H9 (cell line): ENCODE measurements around the gene DCTPP1. TPM values are rescaled to one million over a fixed set of nuclear protein-coding genes. Genes with fewer than 3 reads are reported as not detected.

Experiments used
- DNase-seq: peaks from one replicate; pipeline ENCODE4 v3.0.0-alpha.2; 2017
- H2AFZ ChIP-seq: one replicate; pipeline ENCODE4 v1.6.1; 2013; ENCODE audit warnings: mild to moderate bottlenecking, low read length, control low read depth, moderate library complexity
- H2AK5ac ChIP-seq: 2 replicates; pipeline ENCODE4 v1.6.1; 2013; ENCODE audit warnings: low read length, control low read depth, mixed read lengths; ENCODE audit not compliant: insufficient read length
- H2BK120ac ChIP-seq: one replicate; pipeline ENCODE4 v1.6.1; 2013; ENCODE audit warnings: low read depth, mild to moderate bottlenecking, low read length, control low read depth, inconsistent platforms; ENCODE audit not compliant: poor library complexity, severe bottlenecking
- H2BK12ac ChIP-seq: 2 replicates; pipeline ENCODE4 v1.6.1; 2013; ENCODE audit warnings: low read length, control low read depth, mixed read lengths, low read depth; ENCODE audit not compliant: insufficient read length
- H2BK15ac ChIP-seq: 2 replicates; pipeline ENCODE4 v1.6.1; 2013; ENCODE audit warnings: low read depth, low read length, control low read depth
- H2BK20ac ChIP-seq: one replicate; pipeline ENCODE4 v1.6.1; 2013; ENCODE audit warnings: low read depth, mild to moderate bottlenecking, low read length, control low read depth, inconsistent platforms; ENCODE audit not compliant: poor library complexity, severe bottlenecking
- H2BK5ac ChIP-seq: 2 replicates; pipeline ENCODE4 v1.6.1; 2013; ENCODE audit warnings: low read length, control low read depth, mixed read lengths; ENCODE audit not compliant: insufficient read length
- H3K14ac ChIP-seq: 2 replicates; pipeline ENCODE4 v1.6.1; 2013; ENCODE audit warnings: low read length, control low read depth; ENCODE audit not compliant: insufficient read depth
- H3K18ac ChIP-seq: 2 replicates; pipeline ENCODE4 v1.6.1; 2013; ENCODE audit warnings: low read depth, mild to moderate bottlenecking, mixed read lengths, low read length, control low read depth; ENCODE audit not compliant: insufficient read length
- H3K23ac ChIP-seq: 2 replicates; pipeline ENCODE4 v1.6.1; 2013; ENCODE audit warnings: low read length, control low read depth, mixed read lengths, low read depth; ENCODE audit not compliant: insufficient read length
- H3K23me2 ChIP-seq: 2 replicates; pipeline ENCODE4 v1.6.1; 2013; ENCODE audit warnings: low read depth, mild to moderate bottlenecking, mixed read lengths, low read length, control low read depth; ENCODE audit not compliant: insufficient read length, poor library complexity, severe bottlenecking
- H3K27ac ChIP-seq: 2 replicates; pipeline ENCODE4 v1.5.1; 2013; ENCODE audit warnings: low read length, control low read depth, mixed read lengths, low read depth; ENCODE audit not compliant: insufficient read length
- H3K27me3 ChIP-seq: 2 replicates; pipeline ENCODE4 v1.6.1; 2013; ENCODE audit warnings: low read length, control low read depth, inconsistent platforms; ENCODE audit not compliant: insufficient read depth
- H3K4ac ChIP-seq: 2 replicates; pipeline ENCODE4 v1.6.1; 2013; ENCODE audit warnings: low read depth, mild to moderate bottlenecking, control low read depth, inconsistent platforms, low read length, moderate library complexity
- H3K4me1 ChIP-seq: 2 replicates; pipeline ENCODE4 v1.6.1; 2013; ENCODE audit warnings: low read length, control low read depth, inconsistent platforms; ENCODE audit not compliant: insufficient read depth
- H3K4me2 ChIP-seq: 2 replicates; pipeline ENCODE4 v1.6.1; 2013; ENCODE audit warnings: low read length, control low read depth, mixed read lengths; ENCODE audit not compliant: insufficient read length, insufficient read depth
- H3K56ac ChIP-seq: 2 replicates; pipeline ENCODE4 v1.6.1; 2013; ENCODE audit warnings: low read depth, mild to moderate bottlenecking, mixed read lengths, low read length, control low read depth; ENCODE audit not compliant: insufficient read length
- H3K79me1 ChIP-seq: 2 replicates; pipeline ENCODE4 v1.6.1; 2013; ENCODE audit warnings: low read depth, mild to moderate bottlenecking, moderate library complexity, low read length, control low read depth, inconsistent platforms; ENCODE audit not compliant: insufficient read depth, poor library complexity, severe bottlenecking
- H3K79me2 ChIP-seq: 2 replicates; pipeline ENCODE4 v1.6.1; 2013; ENCODE audit warnings: low read length, control low read depth, inconsistent platforms; ENCODE audit not compliant: insufficient read depth
- H3K9ac ChIP-seq: 2 replicates; pipeline ENCODE4 v1.6.1; 2013; ENCODE audit warnings: low read length, control low read depth, mixed read lengths; ENCODE audit not compliant: insufficient read length; ENCODE audit errors: extremely low read depth
- H3K9me3 ChIP-seq: one replicate; pipeline ENCODE4 v1.6.1; 2013; ENCODE audit warnings: low read depth, low read length, inconsistent platforms; ENCODE audit not compliant: control insufficient read depth
- H3T11ph ChIP-seq: one replicate; pipeline ENCODE4 v1.6.1; 2013; ENCODE audit warnings: mild to moderate bottlenecking, low read length, control low read depth, inconsistent platforms
- H4K20me1 ChIP-seq: one replicate; pipeline ENCODE4 v1.6.1; 2013; ENCODE audit not compliant: control insufficient read depth, insufficient read length, insufficient read depth
- H4K5ac ChIP-seq: 2 replicates; pipeline ENCODE4 v1.6.1; 2013; ENCODE audit warnings: low read depth, mild to moderate bottlenecking, mixed read lengths, low read length, control low read depth; ENCODE audit not compliant: insufficient read length
- H4K8ac ChIP-seq: replicated peaks from 2 replicates; pipeline ENCODE4 v1.6.1; 2013; ENCODE audit warnings: low read length, control low read depth, mixed read lengths, low read depth; ENCODE audit not compliant: insufficient read length
- H4K91ac ChIP-seq: 2 replicates; pipeline ENCODE4 v1.6.1; 2013; ENCODE audit warnings: low read depth, mild to moderate bottlenecking, moderate library complexity, mixed read lengths, low read length, control low read depth; ENCODE audit not compliant: insufficient read length
- H3K27ac Mint-ChIP-seq, 3 experiments: 2 replicates in 2 of 3; 3 replicates in 1 of 3; pipeline ENCODE4 v1.8.0; 2020 to 2021; ENCODE audit warnings: mixed read lengths in 3 of 3, mild to moderate bottlenecking in 1 of 3, moderate library complexity in 1 of 3
- H3K27me3 Mint-ChIP-seq: 2 replicates; pipeline ENCODE4 v1.8.0; 2021; ENCODE audit warnings: low read depth, mild to moderate bottlenecking, moderate library complexity, mixed read lengths
- H3K36me3 Mint-ChIP-seq, 3 experiments: 2 replicates in 2 of 3; 3 replicates in 1 of 3; pipeline ENCODE4 v1.8.0; 2020 to 2021; ENCODE audit warnings: low read depth in 3 of 3, mixed read lengths in 3 of 3; ENCODE audit not compliant: insufficient read depth in 1 of 3
- H3K4me1 Mint-ChIP-seq, 2 experiments: 2 replicates each; pipeline ENCODE4 v1.8.0; 2020; ENCODE audit warnings: mixed read lengths in 2 of 2
- H3K4me3 Mint-ChIP-seq, 2 experiments: 2 replicates in 1 of 2; 3 replicates in 1 of 2; pipeline ENCODE4 v1.8.0; 2020 to 2021; ENCODE audit warnings: mild to moderate bottlenecking in 2 of 2, mixed read lengths in 2 of 2, moderate library complexity in 1 of 2
- H3K9me3 Mint-ChIP-seq, 2 experiments: 2 replicates in 1 of 2; 3 replicates in 1 of 2; pipeline ENCODE4 v1.8.0; 2020; ENCODE audit warnings: mild to moderate bottlenecking in 2 of 2, mixed read lengths in 2 of 2, moderate library complexity in 1 of 2
- WGBS: extraction: QIAGEN DNeasy Blood & Tissue Kit; methylation state at CpG from one replicate; pipeline ENCODE4 v1.1.7; 2013; ENCODE audit warnings: missing lambda C conversion rate, low lambda C conversion rate, mixed read lengths; ENCODE audit not compliant: insufficient read length; ENCODE audit errors: extremely low coverage; 5-methylcytosine and 5-hydroxymethylcytosine counted together
- total RNA-seq: library from RNA; stranded (reverse); gene quantifications from 2 replicates; pipeline ENCODE4 v1.2.1, GENCODE V29; 2021
- TF ChIP-seq, protein P1 (sequence below): fragments of 200-600 bp; sonication (generic); conservative IDR thresholded peaks from 3 replicates; pipeline ENCODE4 v1.8.0; 2021; ENCODE audit warnings: antibody characterized with exemption, mild to moderate bottlenecking

Gene DCTPP1
- total RNA-seq, 1 experiment from 2014 or later, result 78.3 TPM

DNA sequence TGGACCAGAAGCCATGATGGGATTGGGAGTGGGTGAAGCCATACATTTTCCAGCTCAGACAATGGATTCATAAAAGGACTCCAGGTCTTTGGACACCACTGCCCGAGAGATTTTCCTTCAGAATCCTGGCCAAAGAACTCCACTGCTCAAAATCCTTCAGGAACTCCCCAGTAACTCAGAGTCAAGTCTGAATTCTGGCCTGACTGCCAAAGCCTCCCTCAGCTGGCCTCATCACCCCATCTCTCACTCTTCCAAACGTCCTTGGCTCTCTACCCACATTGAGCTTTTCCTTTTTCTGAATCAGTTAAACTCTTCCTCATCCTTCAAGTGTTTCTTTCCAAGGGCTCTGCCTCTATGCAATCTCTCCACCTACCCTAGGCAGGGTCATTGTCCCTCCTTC lies 46.3 kb downstream of the DCTPP1 start:
- no CpG with 5 or more reads among the region's 2 CpGs for WGBS
- Histone ChIP-seq H3K4ac (no peak overlapping the region), H3K18ac (no peak overlapping the region), H3K27ac (no peak overlapping the region), H2BK15ac (no peak overlapping the region), H4K5ac (no peak overlapping the region), H3K4me2 (no peak overlapping the region), H2BK20ac (no peak overlapping the region), H3K4me1 (no peaks in the 10 kb centered on the region), H3K23ac (no peak overlapping the region), H3K79me2 (no peaks in the 10 kb centered on the region), H3K9ac (no peak overlapping the region), H3T11ph (no peak overlapping the region), H2BK5ac (no peak overlapping the region), H3K79me1 (no peaks in the 10 kb centered on the region), H4K8ac (no peak overlapping the region), H3K23me2 (peaks cover 6% of the 10 kb centered on the region), H2AK5ac (no peak overlapping the region), H3K27me3 (no peaks in the 10 kb centered on the region), H2BK12ac (no peak overlapping the region), H3K14ac (no peak overlapping the region), H3K9me3 (no peaks in the 10 kb centered on the region), H2BK120ac (no peak overlapping the region), H4K20me1 (no peaks in the 10 kb centered on the region), H3K56ac (no peak overlapping the region), H2AFZ (no peak overlapping the region), H4K91ac (no peak overlapping the region)
- peaks cover 2 to 4% (median 2%) of the 10 kb centered on the region in 3 experiments; a peak in 4 of 7 replicates for H3K36me3 Mint-ChIP-seq
- H3K27ac Mint-ChIP-seq, result no peak overlapping the region
- H3K4me3 Mint-ChIP-seq, result no peak overlapping the region
- H3K9me3 Mint-ChIP-seq, result no peaks in the 10 kb centered on the region
- H3K27me3 Mint-ChIP-seq, result no peaks in the 10 kb centered on the region; the same call in 1 of the 2 replicates
- TF ChIP-seq, protein P1, sequence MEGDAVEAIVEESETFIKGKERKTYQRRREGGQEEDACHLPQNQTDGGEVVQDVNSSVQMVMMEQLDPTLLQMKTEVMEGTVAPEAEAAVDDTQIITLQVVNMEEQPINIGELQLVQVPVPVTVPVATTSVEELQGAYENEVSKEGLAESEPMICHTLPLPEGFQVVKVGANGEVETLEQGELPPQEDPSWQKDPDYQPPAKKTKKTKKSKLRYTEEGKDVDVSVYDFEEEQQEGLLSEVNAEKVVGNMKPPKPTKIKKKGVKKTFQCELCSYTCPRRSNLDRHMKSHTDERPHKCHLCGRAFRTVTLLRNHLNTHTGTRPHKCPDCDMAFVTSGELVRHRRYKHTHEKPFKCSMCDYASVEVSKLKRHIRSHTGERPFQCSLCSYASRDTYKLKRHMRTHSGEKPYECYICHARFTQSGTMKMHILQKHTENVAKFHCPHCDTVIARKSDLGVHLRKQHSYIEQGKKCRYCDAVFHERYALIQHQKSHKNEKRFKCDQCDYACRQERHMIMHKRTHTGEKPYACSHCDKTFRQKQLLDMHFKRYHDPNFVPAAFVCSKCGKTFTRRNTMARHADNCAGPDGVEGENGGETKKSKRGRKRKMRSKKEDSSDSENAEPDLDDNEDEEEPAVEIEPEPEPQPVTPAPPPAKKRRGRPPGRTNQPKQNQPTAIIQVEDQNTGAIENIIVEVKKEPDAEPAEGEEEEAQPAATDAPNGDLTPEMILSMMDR, result no peak
- H3K4me1 Mint-ChIP-seq, result peaks cover 8 to 14% of the 10 kb centered on the region in 2 experiments
- no peak for DNase-seq
